C1 segment of cervical spinal cord (tissue), 14 donors: Measurements from ENCODE around the gene ZNF814.
"Not testable (repeated sequence)": the region's sequence is repeated elsewhere in the genome, so short reads cannot be mapped to it uniquely, and the experiment has no call there.

Experiments used
- DNase-seq, 14 donors: peaks; one replicate each; lab custom pipeline; 2025; lab: John Stamatoyannopoulos, UW

The ZNF814 gene

DNA sequence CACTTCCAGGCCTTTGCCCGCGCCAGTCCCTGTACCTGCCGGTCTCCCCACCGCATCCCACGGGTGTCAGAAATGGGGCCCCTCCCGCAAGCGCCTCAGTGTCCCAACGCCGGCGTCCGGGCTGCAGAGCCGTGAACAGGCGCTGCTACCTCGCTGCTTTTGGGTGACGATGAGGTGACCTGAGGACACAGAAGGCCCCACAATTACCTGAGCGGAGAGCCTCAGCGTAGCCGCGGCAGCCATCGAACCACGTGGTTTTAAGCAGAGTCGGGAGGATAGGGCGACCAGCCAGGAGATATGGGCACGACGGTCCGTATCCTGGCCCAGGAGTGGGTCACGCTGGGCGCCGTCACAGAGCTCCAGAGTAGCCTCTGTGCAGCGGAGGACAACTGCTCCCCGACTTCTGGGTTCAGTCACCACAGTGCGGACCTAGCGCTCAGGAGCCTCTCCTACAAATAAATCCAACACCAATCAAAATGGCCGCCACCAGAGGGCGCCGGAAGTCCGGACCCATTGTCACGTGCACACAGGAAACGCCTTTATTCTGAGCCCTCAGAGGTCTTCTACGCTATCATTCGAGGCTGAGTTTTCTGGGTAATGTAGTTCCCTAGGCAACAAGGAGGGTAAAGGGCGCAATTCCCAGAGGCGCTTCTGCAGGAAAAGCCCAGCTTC lies at the start of gene ZNF814:
Gene ZNF814, minus strand, starts transcription at position 478 of the 672 bp plus-strand sequence. Its CDS starts 235 bp downstream, at position 243.
- DNase-seq: peak; percentile 8 to 93 (median 70)

DNA sequence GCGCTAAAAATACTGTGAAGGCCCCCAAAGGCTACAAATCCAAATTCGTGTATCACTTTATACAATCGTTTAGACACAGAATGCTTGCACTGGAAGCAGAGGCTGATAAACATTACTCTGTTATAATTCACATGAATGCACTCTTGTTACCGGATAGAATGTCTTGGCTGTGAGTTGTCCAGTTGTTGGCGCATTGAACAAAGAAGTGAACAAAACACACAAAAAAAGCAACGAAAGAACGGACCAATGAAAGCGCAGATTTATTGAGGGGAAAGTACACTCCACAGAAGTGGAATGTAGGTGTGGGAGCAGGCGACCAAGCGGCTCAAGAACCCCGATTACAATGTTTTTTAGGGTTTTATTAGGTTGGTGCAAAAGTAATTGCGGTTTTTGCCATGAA lies 46.9 kb upstream of the ZNF814 start:
- peak in 1 of 14 donors; percentile 19 for DNase-seq

DNA sequence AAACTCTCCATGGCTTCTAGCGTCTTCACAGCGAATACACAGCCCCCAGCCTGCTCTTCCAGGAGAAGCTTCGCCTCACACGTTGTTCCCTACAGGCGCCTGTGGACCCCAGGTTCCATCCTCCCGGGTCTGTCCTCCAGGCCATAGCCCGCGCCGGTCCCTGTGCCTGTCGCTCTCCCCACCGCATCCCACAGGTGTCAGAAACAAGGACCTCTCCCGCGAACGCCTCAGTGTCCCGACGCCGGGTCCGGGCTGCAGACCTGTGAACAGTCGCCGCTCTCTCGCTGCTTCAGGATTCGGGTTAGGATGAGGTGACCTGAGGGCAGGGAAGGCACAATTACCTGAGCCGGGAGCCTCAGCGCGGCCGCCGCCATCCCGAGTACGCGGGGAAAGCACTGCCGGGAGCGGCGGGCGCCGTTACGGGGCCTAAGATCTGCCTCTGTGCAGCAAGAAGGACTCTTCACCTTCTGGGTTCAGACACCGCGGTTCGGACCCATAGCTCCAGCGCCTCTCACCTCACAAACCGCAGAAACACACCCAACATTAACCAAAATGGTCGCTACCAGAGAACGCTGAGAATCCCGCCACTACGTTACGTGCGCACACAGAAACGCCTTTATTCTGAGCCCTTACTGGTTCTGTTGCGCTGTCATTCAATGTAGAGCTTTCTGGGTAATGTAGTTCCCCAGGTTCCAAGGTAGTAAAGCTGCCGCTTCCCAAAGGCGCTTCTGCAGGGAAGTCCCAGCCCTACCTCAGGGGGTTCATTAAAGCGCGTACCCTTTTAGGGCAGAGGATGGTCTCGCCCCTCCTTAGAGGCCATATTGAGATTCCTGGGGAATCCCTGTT lies 46.2 kb upstream of the ZNF814 start, which contains the start of gene ZNF418:
Gene ZNF418, minus strand, starts transcription at position 583 of the 846 bp plus-strand sequence. CDS start 1,580 bp downstream, outside the sequence.
- peak in 13 of 14 donors; percentile 0 to 89 (median 67) for DNase-seq

DNA sequence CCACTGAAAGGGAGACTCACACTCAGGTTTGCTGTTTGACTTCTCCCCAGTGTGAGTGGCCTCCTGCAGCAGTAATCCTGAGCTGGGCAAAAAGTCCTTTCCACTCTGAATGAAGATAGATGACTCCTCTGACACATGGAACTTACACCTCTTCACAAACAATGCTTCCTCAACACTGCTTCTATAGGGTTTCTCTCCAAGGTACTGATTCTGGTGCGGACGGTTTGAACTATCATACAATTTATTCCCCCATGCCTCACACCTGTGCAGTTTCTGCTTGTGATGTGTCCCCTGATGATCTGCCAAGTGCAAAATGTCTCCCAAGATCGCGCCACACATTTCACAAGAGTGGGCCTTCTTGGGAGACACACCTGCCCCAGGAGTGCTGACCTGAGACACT lies 38.8 kb upstream of the ZNF814 start:
- no peak for DNase-seq

DNA sequence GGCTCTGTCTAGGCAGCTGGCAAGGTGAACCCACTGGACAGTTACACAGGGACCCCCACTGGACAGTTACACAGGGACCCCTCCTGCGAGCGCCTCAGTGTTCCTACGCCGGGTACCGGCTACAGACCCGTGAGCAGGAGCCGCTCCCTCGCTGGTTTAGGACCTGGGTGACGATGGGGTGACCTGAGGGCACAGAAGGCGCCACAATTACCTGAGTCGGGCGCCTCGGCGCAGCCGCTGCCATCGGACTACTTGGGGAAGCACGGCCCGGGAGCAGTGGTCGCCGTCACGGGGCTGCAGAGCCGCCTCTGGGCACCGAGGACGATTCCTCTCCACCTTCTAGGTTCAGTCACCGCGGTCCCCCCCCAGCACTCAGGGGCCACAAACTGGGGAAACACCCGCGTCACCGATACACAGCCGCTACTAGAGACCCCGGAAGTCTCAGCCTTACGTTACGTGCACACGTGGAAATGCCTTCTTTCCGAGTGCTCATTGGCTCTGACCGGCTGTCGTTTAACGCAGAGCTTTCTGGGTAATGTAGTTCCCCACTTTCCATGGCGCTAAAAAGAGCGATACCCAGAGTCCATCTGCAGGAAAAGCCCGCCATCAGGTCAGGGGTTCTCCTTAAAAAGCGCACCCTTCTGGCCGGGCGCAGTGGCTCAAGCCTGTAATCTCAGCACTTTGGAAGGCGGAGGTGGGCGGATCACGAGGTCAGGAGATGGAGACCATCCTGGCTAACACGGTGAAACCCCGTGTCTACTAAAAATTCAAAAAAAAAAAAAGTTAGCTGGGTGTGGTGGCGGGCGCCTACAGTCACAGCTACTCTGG lies 27.5 kb upstream of the ZNF814 start, which contains the start of gene ZNF417:
Gene ZNF417, minus strand, starts transcription at position 425 of the 828 bp plus-strand sequence. Its CDS starts 181 bp downstream, at position 244.
- DNase-seq: peak in 13 of 14 donors; percentile 58 to 93 (median 80)

DNA sequence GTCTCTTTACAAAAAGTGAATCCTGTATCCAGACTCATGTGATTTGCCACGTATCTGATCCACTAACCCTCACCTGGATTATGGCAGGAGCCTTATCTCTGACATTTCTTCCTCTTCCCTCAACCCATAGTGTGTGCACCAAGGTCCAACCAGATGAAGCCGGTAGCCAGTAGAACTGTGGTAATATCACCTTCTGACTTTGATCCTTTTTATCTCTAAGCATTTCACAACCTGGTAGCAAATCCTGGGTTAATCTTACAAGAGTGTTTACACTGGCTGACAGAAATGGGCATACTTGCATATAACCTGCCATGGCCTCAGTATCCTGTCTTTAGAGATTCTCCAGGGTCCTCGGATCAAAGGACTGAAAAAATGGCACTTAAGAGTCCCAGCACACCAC lies 25.7 kb upstream of the ZNF814 start:
- DNase-seq: no peak

DNA sequence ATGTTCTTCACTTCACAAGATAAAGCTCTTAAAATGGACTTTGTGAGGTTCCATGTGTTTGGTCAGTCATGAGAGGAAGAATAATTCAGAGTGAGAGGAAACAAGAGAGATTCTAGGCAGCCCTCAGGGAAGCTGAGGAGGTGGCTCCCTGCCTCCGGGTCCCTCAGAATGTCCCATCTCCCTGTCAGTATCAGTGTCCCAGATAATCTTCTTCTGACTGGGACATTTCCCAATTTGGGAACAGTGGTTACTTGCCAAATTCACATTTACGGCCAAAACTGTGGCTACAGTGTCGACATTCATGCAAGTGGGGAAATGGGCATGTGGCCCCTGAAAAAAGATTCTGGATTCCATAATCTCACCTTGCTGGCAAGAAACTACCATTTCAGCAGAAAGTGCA lies 18.6 kb upstream of the ZNF814 start:
- DNase-seq: no peak

DNA sequence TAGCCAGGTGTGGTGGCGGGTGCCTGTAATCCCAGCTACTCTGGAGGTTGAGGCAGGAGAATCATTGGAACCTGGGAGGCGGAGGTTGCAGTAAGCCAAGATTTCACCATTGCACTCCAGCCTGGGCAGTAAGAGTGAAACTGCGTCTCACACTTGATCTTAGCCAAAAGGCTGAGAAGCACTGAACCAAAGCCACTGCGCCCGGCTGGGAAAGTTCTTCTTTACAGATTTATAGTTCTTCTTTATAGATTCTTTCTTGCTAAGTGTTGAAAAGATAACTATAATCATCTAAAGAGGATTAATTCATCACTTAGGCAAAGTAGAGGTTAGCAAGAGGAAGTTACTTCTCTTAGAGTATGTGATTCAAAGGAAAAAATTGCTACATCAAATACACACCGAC lies 16.4 kb upstream of the ZNF814 start:
- no peak for DNase-seq

DNA sequence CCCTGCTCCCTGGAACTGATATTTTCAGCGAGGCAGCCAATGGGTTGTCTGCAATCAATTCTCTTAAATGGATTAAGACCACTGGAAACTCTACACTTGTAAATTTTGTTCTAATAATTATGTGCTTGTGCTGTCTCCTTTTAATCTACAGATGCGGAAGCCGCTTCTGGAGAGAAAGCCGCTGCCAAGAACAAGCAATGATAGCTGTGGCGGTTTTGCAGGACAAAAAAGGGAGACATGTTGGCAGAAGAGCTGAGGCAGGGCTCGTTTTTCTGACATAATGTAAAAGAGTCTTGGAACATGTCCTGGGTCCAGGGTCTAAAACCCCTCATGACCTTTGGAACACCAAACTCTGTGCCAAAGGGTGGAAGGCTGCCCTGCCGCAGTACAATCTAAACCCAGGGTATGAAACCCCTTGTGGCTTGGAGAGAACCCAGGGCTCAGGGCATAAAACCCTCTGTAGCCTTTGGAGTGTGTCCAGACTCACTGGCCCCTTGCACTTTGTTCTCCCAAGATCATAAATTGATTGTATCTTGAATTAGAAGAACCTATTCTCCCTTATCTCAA lies 14.9 kb upstream of the ZNF814 start:
- no peak for DNase-seq

DNA sequence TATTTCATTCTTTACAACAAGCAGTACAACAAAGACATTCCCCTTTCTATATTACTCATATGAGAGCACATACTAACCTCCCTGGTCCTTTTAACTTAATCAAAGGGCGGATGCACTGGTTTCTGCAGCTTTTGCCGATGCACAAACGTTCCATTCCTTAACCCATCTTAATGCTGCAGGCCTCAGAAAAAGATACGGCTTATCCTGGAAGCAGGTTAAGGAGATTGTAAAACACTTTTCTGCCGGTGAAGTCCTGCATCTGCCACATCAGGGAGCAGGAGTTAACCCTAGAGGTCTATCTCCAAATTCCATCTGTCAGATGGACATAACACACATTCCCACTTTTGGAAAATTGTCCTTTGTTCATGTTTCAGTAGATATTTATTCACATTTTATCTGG lies 11.5 kb upstream of the ZNF814 start:
- DNase-seq: no peak

DNA sequence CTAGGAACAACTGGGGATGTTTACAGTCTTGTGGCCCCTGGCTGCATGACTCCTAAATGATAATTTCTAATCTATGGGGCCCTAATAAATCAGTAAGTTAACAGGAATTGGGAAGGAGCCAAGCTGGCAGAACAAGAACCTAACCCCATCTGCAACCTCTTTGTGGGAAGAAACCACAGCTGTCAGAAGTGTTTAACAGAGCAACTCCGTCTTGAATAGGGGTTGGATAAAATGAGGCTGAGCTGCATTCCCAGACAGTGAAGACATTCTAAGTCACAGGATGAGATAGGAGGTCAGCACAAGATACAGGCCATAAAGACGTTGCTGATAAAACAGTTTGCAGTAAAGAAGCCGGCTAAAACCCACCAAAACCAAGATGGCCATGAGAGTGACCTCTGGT lies 1.9 kb upstream of the ZNF814 start:
- not testable (repeated sequence) for DNase-seq

DNA sequence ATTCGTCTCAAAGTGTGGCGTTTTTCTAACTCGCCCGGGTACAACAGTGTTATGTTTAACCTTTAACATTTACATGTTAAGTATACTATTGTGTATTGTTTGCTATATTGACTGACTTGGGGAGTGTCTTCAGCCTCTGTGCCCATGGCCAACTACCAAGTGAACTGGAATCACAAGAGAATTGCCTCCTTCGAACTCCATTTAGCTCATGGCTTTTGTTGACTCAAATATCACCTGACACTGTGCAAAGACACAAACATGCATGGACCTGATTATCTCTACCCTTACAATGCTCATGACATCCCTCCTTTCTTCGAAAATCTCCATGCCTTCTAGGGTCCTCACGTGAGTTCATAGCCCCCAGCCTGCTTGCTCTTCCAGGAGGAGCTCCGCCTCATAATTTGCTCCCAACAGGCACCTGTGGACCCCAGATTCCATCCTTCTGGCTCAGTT lies 704 bp downstream of the ZNF814 start:
- peak in 1 of 14 donors; percentile 21 for DNase-seq

DNA sequence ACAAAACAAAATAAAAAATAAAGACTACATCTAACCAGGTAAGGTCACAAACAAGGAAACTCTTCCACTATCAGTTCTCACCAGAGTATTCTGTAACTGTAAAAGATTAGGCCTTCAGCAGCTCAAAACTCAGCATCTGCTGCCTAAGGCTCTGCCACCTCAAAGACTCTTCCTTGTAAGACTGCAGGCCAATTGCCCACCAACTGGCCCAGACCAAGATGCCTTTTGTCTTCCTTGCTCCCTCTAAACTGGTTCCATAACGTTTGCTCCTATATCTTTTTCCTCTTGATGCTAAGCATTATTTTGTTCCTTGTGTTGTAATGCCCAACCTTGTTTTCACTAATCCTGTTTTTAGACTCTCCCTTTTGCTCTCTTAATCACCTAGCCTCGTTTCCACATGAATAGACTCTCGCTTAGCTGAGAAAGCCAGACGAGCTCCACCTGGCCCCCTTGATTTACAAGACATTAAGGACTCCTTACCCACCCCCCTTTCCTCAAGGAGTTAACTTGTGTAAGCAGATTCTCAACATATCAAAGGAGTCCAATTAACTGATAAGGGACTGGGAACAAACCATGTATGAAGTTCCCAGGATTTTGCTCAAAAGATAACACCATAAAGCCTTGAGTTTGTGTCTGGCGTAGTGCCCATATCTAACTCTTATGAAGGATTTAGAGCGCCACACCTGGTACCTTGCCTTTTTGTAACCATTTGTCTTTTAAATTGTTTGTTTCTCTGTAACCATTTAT lies 1.5 kb downstream of the ZNF814 start:
- peak in 1 of 14 donors; percentile 5 for DNase-seq

DNA sequence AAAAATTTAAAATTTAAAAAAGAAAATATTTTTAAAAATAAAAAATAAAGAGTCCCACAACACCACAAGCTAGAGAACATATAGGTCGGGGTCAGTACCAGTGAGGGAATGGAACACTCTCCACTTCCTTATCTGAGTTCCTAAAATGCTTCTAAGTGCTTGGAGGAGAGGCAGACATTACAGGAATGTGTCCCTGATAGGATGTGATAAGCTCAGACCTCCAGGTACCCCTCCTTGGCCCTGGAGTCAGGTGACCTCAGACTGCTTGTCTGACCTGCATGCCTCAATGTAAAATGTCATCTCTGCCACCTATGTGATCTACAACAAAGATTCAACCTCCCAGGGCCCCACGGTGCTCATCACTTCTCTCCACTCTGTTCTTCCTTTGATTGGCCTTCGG lies 2.8 kb downstream of the ZNF814 start:
- DNase-seq: no peak

DNA sequence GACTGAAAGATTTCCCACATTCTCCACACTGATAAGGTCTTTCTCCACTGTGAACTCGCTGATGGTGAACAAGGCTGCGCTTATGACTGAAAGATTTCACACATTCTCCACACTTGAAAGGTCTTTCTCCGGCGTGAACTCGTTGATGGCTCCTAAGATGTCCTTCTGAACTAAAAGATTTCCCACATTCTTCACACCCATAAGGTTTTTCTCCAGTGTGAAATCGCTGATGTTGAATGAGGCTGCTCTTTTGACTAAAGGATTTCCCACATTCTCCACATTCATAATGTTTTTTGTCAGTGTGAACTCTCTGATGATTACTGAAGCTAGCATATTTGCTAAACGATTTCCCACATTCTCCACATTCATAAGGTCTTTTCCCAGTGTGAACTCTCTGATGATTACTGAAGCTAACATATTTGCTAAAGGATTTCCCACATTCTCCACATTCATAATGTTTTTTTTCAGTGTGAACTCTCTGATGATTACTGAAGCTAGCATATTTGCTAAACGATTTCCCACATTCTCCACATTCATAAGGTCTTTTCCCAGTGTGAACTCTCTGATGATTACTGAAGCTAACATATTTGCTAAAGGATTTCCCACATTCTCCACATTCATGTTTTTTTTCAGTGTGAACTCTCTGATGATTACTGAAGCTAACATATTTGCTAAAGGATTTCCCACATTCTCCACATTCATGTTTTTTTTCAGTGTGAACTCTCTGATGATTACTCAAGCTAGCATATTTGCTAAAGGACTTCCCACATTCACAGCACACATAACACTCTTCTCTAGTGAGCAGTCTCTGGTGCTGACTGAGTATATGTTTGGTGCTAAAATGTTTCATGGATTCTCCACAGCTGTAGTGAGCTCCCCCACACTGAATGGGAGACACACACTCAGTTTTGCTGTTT lies 14.7 kb downstream of the ZNF814 start:
- DNase-seq: not testable (repeated sequence)

DNA sequence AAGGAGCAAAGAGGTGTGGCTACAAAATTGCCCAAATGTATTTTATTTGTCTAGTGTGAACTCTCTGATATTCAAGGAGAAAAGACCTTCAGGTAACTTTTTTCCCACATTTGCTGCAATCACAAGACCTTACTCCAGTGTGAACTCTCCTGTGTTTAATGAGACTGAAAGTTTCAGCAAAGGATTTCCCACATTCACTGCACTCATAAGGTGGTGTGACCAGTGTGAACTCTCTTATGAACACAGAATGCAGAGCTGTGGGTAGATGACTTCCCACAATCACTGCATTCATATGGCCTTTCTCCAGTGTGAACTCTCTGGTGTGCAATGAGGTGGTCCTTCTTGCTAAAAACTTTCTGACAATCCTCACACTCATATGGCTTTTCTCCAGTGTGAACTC lies 16.4 kb downstream of the ZNF814 start:
- no peak for DNase-seq

DNA sequence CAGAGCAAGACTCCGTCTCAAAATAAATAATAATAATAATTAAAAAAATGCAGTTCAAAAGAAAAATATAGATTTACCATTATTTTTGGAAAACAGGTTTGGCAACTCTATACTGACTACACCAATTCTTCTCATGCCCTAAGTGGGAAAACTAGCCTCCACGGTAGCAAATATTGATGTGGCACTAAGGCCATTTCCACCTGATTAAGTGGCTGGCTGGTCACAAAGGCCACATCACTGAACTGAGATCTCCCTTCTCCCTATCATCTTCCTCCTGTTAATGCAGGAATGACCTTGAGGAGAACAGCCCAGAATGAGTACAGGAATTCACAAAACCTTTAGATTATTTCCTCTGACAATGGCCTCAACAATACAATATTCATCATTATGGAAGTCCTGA lies 18.6 kb downstream of the ZNF814 start:
- DNase-seq: no peak

DNA sequence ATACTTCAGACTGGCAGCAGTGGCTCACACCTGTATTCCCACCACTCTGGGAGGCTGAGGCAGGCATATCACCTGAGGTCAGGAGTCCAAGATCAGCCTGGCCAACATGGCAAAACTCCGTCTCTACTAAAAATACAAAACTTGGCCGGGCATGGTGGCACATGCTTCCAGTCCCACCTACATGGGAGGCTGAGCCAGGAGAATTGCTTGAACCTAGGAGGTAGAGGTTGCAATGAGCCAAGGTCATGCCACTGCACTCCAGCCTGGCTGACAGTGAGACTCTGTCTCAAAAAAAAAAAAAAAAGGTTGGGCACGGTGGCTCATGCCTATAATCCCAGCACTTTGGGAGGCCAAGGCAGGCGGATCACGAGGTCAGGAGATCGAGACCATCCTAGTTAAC lies 19.2 kb downstream of the ZNF814 start:
- DNase-seq: not testable (repeated sequence)

DNA sequence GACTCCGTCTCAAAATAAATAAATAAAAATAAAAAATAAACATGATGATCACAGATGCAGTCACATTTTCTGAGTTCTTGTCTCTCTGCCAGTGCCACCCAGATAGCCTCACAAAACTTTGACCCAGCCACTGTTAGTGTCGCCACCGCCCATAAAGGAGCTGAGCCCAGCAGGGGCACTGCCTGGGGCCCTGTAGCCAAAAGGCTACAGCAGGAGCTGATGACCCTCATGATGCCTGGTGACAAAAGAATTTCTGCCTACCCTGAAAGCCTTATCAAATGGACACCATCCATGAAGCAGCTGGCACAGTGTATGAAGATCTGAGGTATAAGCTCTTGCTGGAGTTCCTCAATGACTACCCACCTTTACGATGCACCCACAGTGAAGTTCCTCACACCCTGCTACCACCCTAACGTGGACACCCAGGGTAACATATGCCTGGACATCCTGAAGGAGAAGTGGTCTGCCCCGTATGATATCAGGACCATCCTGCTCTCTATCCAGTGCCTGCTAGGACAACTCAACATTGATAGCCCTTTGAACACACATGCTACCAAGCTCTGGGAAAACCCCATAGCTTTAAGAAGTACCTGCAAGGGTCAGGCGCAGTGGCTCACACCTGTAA lies 20.9 kb downstream of the ZNF814 start:
- DNase-seq: no peak
